Measurements from ENCODE around the gene ABCA7.

ABCA7 gene

DNA sequence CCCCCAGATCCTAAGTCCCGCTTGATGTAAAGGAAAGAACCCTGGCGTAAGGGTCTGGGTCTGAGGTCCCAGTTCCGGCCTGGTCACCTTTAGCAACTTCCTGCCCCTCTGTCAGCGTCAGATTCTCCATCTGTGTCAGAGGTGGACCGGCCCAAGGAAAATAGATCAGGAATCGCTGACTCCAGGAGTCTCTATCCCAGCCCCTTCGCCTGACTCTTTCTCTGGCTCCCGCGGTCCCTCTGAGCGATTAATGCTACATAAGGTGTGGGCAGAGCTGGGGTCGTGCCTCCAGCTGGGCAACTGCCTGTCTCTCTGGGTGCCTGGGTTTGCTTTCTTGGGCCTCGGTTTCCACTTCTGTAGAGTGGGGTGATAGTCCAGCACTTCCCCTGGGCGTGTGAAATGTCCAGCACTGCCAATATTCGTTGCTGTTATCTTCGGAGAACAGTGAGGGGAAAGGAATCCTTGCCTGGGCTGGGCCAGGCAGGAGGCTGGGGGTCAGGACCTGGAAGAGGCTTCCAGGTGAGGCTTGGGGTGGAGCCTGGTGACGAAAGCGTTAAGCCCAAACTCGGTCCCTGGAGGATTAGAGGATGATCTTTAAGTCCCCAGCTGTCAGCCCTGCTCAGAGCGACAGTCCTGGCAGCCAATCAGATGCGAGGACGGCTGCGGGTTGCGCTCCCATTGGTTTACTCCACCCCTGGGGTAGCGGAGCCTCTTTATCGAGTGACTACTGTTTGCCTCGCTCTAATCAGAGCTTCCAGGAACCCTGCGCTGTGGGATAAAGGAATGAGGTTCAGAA lies 767 bp downstream of the ABCA7 start:
- DNase-seq (ENCODE audit: low read depth in 3 of 3): peak; percentile 75 to 86 (median 79)

DNA sequence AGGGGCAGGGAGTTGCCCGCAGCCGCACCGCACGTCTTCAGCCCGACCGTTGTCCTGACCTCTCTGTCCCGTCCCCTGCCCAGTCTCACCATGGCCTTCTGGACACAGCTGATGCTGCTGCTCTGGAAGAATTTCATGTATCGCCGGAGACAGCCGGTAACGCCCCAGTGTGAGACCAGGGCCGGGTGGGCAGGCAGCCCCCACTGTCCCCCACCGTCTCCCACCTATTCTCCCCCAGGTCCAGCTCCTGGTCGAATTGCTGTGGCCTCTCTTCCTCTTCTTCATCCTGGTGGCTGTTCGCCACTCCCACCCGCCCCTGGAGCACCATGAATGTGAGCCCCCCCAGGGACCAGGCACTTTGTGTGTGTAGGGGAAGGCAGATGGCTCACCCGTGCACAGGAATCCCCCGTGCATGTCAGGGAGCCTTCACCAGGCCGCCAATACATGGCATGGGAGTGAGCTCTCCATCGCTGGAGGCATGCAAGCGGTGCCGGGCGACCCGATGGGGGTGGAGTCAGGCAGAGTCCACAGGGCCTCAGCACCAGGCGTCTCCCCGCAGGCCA lies 1.4 kb downstream of the ABCA7 start:
- DNase-seq (ENCODE audit: low read depth in 3 of 3): no peak

DNA sequence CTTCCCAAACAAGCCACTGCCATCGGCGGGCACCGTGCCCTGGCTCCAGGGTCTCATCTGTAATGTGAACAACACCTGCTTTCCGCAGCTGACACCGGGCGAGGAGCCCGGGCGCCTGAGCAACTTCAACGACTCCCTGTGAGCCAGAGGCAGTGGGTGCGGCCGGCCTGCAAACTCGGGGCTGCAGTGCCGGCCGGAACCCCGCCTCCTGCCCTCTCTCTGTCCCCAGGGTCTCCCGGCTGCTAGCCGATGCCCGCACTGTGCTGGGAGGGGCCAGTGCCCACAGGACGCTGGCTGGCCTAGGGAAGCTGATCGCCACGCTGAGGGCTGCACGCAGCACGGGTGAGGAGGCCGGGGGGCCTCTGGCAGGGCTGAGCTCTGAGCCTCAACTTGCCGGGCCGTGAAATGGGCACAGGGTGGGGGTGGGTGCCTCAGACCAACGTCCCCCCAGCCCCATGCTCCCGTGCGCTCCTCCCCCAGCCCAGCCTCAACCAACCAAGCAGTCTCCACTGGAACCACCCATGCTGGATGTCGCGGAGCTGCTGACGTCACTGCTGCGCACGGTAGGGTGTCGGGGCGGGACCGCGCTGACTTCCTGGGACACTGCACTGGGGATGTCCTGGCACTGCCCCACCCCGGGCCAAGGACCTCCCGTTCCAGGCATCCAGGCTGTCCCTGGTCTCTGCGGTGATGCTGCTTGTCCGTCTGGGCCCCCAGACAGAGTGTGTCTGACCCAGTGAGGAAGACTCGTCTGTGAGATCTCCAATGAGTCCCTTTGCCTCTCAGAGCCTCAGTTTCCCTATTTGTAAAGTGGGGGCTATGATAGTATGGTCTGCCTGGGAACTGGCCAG lies 2.2 kb downstream of the ABCA7 start:
- no peak for DNase-seq (ENCODE audit: low read depth in 3 of 3)

DNA sequence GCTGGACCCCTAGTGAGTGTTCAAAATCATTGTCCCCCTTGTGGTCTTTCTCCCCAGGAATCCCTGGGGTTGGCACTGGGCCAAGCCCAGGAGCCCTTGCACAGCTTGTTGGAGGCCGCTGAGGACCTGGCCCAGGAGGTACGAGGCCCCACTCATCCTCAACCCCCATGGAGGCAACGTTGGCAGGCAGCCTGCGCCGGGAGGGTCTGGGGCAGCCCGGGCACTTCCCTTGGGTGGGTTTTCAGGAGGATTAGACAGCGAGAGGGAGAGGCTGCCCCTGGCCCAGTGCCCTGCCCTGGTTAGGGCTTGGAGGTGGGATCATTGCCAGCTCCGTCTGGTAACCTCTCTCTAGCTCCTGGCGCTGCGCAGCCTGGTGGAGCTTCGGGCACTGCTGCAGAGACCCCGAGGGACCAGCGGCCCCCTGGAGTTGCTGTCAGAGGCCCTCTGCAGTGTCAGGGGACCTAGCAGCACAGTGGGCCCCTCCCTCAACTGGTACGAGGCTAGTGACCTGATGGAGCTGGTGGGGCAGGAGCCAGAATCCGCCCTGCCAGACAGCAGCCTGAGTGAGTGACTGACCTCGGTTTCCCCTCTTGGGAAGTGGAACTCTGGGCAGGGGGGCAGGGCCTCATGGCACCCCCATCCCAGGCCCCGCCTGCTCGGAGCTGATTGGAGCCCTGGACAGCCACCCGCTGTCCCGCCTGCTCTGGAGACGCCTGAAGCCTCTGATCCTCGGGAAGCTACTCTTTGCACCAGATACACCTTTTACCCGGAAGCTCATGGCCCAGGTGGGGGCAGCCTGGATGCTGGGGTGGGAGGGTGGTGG lies 3.0 kb downstream of the ABCA7 start:
- no peak for DNase-seq (ENCODE audit: low read depth in 3 of 3)

DNA sequence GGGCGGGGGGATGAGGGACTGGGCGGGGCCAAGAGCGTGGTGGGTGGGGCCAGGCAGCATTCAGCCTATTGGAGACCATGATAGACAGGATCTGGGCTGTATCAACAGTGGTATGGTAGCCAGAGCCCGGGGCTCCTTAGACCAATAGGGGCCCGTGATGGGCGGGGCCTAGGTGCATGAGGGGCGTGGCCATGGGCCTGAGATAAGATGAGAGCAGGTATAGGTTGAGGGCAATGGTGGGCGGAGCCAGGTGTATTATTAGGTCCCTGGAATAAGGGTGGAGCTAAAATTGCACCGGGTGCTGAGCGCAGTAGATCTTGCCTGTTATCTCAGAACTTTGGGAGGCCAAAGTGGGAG lies 5.3 kb downstream of the ABCA7 start:
- DNase-seq (ENCODE audit: low read depth in 3 of 3): no peak

DNA sequence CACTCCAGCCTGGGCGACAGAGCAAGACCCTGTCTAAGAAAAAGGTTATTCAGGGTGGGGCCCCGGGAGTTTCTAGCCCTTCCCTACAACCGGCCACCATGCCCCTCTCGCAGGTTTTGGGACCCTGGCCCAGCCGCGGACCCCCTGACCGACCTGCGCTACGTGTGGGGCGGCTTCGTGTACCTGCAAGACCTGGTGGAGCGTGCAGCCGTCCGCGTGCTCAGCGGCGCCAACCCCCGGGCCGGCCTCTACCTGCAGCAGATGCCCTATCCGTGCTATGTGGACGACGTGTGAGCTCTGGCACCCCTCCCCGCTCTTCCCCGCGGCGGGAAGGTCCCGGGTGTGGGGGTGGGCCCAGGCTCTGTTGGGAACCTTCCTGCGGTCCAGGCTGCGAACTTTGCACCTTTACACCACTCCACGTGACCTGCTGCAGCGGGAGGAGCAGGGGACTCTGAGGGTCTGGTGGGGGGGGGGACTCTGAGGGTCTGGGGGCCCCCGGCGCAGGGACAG lies 6.3 kb downstream of the ABCA7 start:
- DNase-seq (ENCODE audit: low read depth in 3 of 3): no peak

DNA sequence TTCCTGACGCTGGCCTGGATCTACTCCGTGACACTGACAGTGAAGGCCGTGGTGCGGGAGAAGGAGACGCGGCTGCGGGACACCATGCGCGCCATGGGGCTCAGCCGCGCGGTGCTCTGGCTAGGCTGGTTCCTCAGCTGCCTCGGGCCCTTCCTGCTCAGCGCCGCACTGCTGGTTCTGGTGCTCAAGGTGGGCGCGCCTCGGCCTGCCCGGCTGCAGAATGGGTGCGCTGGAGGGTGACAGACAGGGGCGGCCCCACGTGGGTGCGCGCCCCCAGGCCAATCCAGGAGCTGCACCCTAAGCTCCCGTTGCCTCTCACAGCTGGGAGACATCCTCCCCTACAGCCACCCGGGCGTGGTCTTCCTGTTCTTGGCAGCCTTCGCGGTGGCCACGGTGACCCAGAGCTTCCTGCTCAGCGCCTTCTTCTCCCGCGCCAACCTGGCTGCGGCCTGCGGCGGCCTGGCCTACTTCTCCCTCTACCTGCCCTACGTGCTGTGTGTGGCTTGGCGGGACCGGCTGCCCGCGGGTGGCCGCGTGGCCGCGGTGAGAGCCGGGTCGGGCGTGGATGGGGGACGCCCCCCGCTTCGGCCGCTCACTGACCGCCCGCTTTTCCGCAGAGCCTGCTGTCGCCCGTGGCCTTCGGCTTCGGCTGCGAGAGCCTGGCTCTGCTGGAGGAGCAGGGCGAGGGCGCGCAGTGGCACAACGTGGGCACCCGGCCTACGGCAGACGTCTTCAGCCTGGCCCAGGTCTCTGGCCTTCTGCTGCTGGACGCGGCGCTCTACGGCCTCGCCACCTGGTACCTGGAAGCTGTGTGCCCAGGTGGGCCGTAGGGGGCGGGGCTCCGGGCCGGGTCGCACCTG lies 7.2 kb downstream of the ABCA7 start:
- DNase-seq (ENCODE audit: low read depth in 3 of 3): no peak

DNA sequence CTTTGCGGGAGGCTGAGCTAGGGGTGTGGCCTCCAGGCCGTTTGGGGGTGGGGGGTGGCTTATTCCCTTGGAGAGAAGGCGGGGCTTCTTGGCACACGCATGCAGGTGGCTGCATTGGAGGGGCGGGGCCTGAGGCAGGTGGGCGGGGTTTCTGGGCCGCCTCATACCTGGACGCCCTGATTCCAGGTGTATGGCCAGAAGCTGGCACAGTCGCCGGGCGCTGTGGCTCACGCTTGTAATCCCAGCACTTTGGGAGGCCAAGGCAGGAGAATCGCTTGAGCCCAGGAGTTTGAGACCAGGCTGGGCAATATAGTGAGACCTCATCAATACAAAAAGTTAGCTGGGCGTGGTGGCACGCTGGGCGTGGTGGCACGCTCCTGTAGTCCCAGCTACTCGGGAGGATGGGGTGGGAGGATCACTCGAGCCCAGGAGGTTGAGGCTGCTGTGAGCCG lies 7.8 kb downstream of the ABCA7 start:
- DNase-seq (ENCODE audit: low read depth in 3 of 3): no peak

DNA sequence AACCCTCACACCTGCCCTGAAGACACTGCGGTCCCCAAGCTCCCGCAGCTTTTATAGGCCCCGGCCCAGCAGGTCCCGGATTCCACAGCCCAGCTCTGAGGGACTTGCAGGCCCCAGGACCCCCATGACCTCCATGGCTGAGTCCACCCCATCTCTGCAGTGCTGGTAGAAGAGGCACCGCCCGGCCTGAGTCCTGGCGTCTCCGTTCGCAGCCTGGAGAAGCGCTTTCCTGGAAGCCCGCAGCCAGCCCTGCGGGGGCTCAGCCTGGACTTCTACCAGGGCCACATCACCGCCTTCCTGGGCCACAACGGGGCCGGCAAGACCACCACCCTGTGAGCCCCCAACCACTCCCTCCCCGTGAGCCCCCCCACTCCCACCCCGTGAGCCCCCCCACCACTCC lies 9.2 kb downstream of the ABCA7 start:
- no peak for DNase-seq (ENCODE audit: low read depth in 3 of 3)

DNA sequence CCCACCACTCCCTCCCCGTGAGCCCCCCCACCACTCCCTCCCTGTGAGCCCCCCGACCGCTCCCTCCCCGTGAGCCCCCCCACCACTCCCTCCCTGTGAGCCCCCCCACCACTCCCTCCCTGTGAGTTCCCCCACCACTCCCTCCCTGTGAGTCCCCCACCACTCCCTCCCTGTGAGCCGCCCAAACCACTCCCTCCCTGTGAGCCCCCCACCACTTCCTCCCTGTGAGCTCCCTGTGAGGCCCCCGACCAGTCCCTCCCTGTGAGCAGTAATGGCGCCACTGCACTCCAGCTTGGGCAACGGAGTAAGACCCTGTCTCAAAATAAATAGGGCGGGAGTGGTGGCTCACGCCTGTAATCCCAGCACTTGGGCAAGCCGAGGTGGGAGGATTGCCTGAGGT lies 9.9 kb downstream of the ABCA7 start:
- DNase-seq (ENCODE audit: low read depth in 3 of 3): no peak

DNA sequence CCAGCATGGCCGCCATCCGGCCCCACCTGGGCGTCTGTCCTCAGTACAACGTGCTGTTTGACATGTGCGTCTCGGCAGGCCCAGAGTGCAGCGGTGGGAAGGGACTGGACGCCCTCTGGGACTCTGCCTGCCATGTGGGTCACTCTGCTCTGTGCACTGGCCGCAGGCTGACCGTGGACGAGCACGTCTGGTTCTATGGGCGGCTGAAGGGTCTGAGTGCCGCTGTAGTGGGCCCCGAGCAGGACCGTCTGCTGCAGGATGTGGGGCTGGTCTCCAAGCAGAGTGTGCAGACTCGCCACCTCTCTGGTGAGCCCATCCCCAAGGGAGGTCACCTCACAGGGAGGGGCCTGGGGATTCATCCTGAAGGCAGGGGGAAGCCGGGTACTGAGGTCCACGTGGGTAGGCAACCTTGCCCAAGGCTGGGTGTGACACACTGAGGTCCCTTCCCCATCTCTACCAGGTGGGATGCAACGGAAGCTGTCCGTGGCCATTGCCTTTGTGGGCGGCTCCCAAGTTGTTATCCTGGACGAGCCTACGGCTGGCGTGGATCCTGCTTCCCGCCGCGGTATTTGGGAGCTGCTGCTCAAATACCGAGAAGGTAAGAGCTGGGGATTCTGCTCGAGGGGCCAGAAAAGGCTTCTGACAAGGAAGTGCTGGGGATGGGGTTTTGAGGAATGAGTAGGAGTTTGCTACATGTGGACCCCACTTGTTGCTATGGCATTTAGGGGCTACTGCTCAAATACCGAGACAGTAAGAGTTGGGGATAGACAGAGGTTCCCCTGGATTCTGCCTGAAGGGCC lies 11.3 kb downstream of the ABCA7 start:
- no peak for DNase-seq (ENCODE audit: low read depth in 3 of 3)

DNA sequence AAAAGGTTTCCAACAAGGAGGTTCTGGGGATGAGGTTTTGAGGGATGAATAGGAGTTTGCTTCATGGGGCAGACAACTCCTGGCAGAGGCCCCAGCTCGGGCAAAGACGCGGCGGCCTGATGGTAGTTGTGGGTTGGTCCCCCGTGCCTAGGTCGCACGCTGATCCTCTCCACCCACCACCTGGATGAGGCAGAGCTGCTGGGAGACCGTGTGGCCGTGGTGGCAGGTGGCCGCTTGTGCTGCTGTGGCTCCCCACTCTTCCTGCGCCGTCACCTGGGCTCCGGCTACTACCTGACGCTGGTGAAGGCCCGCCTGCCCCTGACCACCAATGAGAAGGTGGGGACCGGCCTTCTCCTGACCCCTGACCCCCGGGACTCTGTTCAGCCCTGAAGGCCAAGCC lies 11.9 kb downstream of the ABCA7 start:
- no peak for DNase-seq (ENCODE audit: low read depth in 3 of 3)

DNA sequence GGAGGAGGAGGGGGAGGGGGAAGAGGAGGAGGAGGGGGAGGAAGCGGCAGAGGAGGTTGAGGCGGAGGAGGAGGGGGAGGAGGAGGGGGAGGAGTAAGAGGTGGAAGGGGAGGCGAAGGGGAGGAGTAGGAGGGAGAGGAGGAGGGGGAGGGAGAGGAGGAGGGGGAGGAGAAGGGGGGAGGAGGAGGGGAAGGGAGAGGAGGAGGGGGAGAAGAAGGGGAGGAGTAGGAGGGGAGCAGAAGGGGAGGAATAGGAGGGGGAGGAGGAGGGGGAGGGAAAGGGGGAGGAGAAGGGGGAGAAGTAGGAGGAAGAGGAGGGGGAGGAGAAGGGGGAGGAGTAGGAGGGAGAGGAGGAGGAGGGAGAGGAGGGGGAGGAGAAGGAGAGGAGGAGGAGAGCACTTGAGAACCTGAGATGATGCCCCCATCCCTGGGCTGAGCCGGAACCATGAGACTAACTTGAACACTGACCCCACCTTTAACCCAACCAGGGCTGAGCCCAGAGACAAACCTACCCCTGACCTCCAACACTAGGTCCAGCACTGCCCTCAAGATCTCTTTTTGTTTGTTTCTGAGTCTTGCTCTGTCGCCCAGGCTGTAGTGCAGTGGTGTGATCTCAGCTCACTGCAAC lies 12.6 kb downstream of the ABCA7 start:
- DNase-seq (ENCODE audit: low read depth in 3 of 3): no peak

DNA sequence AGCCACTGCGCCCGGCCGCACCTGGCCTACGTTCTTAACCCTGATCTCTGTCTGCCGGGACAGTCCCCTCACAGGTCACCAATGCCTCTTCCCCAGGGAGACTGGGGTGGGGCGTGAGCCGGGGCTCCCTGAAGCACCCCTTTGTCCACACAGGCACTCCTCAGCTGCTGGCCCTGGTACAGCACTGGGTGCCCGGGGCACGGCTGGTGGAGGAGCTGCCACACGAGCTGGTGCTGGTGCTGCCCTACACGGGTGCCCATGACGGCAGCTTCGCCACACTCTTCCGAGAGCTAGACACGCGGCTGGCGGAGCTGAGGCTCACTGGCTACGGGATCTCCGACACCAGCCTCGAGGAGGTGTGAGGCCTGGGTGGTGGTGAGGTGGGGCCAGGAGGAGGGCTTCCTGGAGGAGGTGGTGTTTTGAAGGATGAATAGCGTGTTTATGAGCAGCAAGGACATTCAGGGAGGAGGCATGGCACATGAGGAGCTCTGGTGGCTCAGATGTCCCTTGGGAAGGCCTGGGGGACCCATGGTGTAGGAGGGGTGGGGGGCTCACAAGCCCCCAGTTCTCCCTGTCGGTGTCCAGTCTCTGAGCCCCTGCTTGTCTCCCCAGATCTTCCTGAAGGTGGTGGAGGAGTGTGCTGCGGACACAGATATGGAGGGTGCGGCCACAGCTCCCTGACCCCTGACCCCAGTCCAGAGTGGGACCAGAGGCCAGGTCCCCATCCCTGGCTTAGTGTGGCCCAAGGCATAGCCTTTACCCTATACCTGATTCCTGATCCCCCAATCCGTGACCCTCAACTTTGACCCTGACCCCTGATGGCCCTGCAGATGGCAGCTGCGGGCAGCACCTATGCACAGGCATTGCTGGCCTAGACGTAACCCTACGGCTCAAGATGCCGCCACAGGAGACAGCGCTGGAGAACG lies 13.5 kb downstream of the ABCA7 start:
- DNase-seq (ENCODE audit: low read depth in 3 of 3): no peak

DNA sequence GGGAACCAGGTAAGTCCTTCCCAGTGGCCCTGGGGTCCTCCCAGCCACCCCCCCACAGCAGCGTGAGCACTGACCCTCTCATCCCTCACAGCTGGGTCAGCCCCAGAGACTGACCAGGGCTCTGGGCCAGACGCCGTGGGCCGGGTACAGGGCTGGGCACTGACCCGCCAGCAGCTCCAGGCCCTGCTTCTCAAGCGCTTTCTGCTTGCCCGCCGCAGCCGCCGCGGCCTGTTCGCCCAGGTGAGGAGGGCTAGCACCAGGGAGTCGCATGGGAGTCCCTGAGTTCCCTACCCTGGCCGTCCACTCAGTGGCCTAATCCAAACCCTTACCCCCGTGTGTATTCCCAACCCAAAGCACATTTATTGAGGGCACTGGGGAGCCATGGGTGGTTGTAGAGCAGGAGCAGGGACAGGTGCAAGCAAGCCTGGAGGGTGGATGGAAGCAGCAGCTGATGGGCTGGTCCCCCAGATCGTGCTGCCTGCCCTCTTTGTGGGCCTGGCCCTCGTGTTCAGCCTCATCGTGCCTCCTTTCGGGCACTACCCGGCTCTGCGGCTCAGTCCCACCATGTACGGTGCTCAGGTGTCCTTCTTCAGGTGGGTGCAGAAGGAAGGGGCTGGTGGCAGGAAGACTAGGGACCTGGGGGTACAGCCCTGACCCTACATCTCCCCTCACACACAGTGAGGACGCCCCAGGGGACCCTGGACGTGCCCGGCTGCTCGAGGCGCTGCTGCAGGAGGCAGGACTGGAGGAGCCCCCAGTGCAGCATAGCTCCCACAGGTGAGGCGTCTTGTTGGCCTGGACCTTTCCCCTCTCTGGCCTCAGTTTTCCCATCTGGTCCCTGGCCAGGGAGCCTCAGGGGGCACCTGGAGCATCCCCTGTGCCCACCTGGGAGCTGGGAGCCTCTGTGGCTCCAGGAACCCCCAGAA lies 14.5 kb downstream of the ABCA7 start:
- DNase-seq (ENCODE audit: low read depth in 3 of 3): no peak

DNA sequence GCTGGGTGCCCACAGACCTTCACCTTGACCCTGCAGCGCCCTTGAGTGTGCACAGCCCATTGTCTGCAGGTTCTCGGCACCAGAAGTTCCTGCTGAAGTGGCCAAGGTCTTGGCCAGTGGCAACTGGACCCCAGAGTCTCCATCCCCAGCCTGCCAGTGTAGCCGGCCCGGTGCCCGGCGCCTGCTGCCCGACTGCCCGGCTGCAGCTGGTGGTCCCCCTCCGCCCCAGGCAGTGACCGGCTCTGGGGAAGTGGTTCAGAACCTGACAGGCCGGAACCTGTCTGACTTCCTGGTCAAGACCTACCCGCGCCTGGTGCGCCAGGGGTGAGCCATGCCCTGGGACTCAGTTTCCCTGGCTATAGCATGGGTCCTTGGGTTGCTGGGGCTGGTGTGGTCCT lies 15.1 kb downstream of the ABCA7 start:
- no peak for DNase-seq (ENCODE audit: low read depth in 3 of 3)

DNA sequence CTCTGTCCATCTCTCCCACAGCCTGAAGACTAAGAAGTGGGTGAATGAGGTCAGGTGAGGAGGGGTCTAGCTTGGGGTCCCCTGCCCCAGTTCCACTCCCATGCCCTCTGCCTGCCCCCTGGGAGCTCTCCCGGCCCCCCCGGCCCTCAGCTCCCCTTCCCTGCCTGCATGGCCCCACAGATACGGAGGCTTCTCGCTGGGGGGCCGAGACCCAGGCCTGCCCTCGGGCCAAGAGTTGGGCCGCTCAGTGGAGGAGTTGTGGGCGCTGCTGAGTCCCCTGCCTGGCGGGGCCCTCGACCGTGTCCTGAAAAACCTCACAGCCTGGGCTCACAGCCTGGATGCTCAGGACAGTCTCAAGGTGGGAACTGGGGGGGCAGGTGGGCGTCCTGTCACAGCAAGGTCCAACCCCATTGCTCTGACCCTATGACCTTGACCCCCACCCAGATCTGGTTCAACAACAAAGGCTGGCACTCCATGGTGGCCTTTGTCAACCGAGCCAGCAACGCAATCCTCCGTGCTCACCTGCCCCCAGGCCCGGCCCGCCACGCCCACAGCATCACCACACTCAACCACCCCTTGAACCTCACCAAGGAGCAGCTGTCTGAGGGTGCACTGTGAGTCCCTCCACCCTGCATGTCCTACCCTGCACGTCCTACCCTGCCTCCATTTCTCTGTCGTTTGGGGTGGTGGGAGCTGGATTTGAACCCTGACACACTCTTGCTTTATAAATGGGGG lies 16.1 kb downstream of the ABCA7 start:
- DNase-seq (ENCODE audit: low read depth in 3 of 3): no peak
